Measurements from ENCODE around the gene HBM. TPM values are rescaled to one million over a fixed set of nuclear protein-coding genes. Genes with fewer than 3 reads are reported as not detected.
A peak's percentile ranks its signal among the peaks of the same experiment; 100 is the strongest.
"Not testable (repeated sequence)": the region's sequence is repeated elsewhere in the genome, so short reads cannot be mapped to it uniquely, and the experiment has no call there.

The HBM gene
- total RNA-seq, 1 donor from 2014 or later: not detected

- TF ChIP-seq CTCF (IDR thresholded peaks at IDR 0.05): no peak
- intact Hi-C loops (cut with DNase I): no loop called here
Measured at GRCh38 chr16:149024-149660, 16.6 kb upstream of the HBM start.

GRCh38 chr16:152141-153128 lies 13.3 kb upstream of the HBM start, which contains the start of gene HBZ:
HBZ (plus strand) TSS chr16:152644; CDS start chr16:152910, 266 bp downstream.
- Histone ChIP-seq H3K36me3 (no peaks in the 10 kb centered on the region), H3K9me3 (no peaks in the 10 kb centered on the region), H3K4me3 (no peak within 1 kb of the TSS), H3K27ac (no peak within 1 kb of the TSS), H3K4me1 (peaks cover 4 to 6% of the 10 kb centered on the region in 2 donors), H3K27me3 (peaks cover 10% of the 10 kb centered on the region)
- DNase-seq (ENCODE audit: low spot score in 2 of 2): no peak
- intact Hi-C loops (cut with DNase I): no loop called here
- TF ChIP-seq CTCF (IDR thresholded peaks at IDR 0.05): no peak

More at GRCh38 chr16:149024-149660, 16.6 kb upstream of the HBM start:
- H3K27me3 ChIP-seq: no peaks in the 10 kb centered on the region
- H3K4me3 ChIP-seq: no peak overlapping the region
- no peak overlapping the region for H3K27ac ChIP-seq
- no peak for DNase-seq (ENCODE audit: low spot score in 2 of 2)
- H3K36me3 ChIP-seq: no peaks in the 10 kb centered on the region
- no peaks in the 10 kb centered on the region for H3K4me1 ChIP-seq
- no peaks in the 10 kb centered on the region for H3K9me3 ChIP-seq

GRCh38 chr16:153129-153521 lies 12.7 kb upstream of the HBM start:
- H3K4me3 ChIP-seq; H3K4me1 ChIP-seq; H3K27ac ChIP-seq; intact Hi-C loops (cut with DNase I); H3K9me3 ChIP-seq; H3K36me3 ChIP-seq; DNase-seq (ENCODE audit: low spot score in 2 of 2); H3K27me3 ChIP-seq: not testable (repeated sequence)

GRCh38 chr16:153550-154216 lies 12.1 kb upstream of the HBM start:
- intact Hi-C loops (cut with DNase I); H3K36me3 ChIP-seq; H3K4me3 ChIP-seq; H3K27me3 ChIP-seq; DNase-seq (ENCODE audit: low spot score in 2 of 2); H3K27ac ChIP-seq; H3K4me1 ChIP-seq; H3K9me3 ChIP-seq: not testable (repeated sequence)

- Histone ChIP-seq H3K27ac (no peak overlapping the region), H3K4me3 (peak overlapping the region; percentile 53 to 57), H3K36me3 (no peaks in the 10 kb centered on the region), H3K9me3 (no peaks in the 10 kb centered on the region), H3K27me3 (peaks cover 10% of the 10 kb centered on the region), H3K4me1 (peaks cover 4 to 6% of the 10 kb centered on the region in 2 donors)
- no peak for TF ChIP-seq CTCF (IDR thresholded peaks at IDR 0.05)
- DNase-seq (ENCODE audit: low spot score in 2 of 2): no peak
- intact Hi-C loops (cut with DNase I): no loop called here
Measured at GRCh38 chr16:154217-155030, 11.4 kb upstream of the HBM start.

- H3K4me1 ChIP-seq: peaks cover 4 to 6% of the 10 kb centered on the region in 2 donors
- no peak for TF ChIP-seq CTCF (IDR thresholded peaks at IDR 0.05)
- no peaks in the 10 kb centered on the region for H3K36me3 ChIP-seq
- no peak overlapping the region for H3K27ac ChIP-seq
- no peaks in the 10 kb centered on the region for H3K9me3 ChIP-seq
- no peak overlapping the region for H3K4me3 ChIP-seq
- no peak for DNase-seq (ENCODE audit: low spot score in 2 of 2)
- intact Hi-C loops (cut with DNase I): no loop called here
- peaks cover 10% of the 10 kb centered on the region for H3K27me3 ChIP-seq
Measured at GRCh38 chr16:155031-155398, 10.8 kb upstream of the HBM start.
